Measurements from ENCODE around the gene SCGB1D4.

DNA sequence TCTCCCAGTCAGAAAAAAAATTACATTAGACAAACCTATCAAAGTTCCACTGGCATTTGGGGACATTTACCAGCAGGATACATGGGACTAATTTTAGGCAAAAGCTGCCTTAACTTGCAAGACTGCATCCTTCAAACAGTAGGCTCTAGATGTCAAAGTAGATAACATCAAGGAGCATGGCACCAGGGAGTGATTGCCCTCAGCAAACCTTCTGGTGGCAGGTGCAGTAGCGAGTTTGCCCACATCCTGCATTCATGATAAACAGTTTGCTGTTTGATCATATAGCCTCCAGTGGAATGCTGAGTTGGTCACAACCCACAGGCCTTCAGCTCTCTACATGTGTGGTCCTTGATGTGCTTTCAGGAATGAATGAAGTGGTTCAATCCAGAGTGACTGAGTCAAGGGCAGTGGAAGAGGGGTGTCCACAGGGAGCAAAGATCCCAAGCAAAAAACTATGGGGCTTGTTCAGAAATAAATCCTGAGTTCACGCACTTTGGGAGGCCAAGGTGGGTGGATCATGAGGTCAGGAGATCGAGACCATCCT is 44.8 kb downstream of the SCGB1D4 start:
- TF ChIP-seq, protein P1, sequence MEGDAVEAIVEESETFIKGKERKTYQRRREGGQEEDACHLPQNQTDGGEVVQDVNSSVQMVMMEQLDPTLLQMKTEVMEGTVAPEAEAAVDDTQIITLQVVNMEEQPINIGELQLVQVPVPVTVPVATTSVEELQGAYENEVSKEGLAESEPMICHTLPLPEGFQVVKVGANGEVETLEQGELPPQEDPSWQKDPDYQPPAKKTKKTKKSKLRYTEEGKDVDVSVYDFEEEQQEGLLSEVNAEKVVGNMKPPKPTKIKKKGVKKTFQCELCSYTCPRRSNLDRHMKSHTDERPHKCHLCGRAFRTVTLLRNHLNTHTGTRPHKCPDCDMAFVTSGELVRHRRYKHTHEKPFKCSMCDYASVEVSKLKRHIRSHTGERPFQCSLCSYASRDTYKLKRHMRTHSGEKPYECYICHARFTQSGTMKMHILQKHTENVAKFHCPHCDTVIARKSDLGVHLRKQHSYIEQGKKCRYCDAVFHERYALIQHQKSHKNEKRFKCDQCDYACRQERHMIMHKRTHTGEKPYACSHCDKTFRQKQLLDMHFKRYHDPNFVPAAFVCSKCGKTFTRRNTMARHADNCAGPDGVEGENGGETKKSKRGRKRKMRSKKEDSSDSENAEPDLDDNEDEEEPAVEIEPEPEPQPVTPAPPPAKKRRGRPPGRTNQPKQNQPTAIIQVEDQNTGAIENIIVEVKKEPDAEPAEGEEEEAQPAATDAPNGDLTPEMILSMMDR (IDR thresholded peaks at IDR 0.05): no peak
- TF ChIP-seq POLR2A (IDR thresholded peaks at IDR 0.05): no peak

All from adrenal gland (tissue), 5 donors.